OCI-M2 (cell line): ENCODE data around the gene CCDC122.
"Not testable (repeated sequence)": the region's sequence is repeated elsewhere in the genome, so short reads cannot be mapped to it uniquely, and the experiment has no call there.

Experiments
- DNase-seq: peaks from one replicate; lab custom pipeline; 2025; ENCODE audit not compliant: unreplicated experiment; lab: John Stamatoyannopoulos, UW

The CCDC122 gene

DNA sequence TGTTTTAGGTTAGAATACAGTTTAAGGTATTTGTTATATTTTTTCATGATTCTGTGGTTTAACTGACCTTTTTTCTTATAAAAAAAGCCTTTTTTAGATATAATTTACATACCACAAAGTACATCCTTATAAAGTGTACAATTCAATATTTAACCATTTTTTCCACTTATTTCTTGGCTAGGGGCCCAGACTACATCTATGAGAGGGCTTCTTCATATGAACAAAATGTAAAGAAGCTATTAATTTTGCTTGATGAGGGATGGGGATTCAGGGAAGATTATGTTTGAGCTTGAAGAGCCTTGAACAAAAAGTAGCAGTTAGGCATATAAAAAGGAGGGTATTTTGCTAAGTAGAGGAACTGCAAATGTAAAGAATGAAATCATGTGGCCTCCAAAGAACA lies 2.2 kb downstream of the CCDC122 start:
- no peak for DNase-seq

GRCh38 chr13:43876366-43876765 lies 3.2 kb downstream of the CCDC122 start:
- no peak for DNase-seq

DNA sequence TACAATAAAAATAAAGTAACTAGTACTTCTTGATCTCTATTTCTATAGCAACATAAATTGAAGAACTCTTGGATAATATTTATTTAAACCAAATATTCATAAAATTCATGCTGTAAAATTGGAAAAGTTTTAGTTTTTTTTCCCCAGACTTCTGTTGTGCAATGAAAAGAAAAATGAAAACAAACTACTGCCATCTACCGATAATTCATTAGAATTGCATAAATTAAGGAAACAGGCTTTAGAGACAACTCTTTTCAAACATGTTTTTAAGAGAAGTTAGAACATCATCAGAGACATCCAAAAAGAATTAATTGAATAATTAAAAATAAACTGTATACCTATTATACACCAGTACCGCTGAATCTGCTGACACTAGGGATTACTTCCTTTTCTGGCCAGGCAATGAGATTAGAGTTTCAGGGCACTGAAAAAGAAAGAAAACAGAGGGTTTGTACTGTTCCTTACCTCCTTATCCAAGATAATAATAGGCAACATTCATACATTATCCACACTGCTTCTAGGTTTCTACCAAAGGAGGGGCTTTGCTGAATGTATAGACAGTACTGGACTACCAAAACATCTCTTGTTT lies 4.9 kb downstream of the CCDC122 start:
- no peak for DNase-seq

DNA sequence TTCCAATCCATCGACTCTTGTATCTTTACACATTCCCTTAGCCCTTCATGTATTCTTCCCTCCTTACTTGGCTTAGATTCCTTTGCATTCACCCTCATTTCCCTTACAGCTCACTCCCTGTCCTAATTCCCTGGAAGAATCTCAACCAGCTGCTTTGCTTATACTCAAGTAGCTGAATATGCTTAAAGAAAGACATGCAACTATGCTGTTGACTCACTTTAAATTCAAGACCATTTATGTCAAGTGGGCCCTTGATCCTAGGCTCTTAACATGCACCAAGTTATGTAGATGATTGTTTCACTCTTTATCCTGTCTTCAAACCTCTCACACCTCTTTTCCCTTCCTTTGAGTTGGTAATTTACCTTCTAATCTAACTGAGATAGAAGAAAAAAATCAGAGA lies 7.4 kb downstream of the CCDC122 start:
- DNase-seq: no peak

DNA sequence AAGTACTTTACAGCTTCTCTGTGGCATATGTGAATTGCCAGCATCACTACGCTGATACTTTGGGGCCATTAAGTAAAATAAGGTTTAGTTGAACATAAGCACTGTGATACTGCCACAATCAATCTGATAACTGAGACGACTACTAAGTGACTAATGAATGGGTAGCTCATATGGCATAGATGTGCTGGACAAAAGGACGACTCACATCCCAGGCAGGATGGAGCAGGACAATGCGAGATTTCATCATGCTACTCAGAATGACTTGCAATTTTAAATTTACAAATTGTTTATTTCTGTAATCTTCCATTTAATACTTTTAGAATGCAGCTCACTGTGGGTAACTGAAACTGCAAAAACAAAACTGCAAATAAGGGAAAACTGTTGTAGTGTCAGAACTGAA lies 13.6 kb downstream of the CCDC122 start:
- DNase-seq: no peak

DNA sequence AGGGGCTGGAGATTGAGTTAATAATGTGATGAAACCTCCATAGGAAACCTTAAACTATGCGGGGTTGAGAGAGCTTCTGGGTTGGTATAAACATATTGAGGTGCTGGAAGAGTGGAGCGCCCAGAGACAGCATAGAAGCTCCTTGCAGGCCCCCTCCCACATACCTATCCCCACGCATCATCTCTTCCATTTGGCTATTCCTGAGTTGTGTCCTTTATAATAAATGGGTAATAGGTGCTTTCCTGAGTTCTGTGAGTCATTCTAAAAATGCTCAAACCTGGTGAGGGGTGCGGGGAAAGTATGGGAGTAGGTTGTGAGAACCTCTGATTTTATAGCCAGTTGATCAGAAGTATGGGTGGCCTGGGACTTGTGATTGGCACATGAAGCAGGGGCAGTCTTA lies 14.6 kb downstream of the CCDC122 start:
- no peak for DNase-seq

DNA sequence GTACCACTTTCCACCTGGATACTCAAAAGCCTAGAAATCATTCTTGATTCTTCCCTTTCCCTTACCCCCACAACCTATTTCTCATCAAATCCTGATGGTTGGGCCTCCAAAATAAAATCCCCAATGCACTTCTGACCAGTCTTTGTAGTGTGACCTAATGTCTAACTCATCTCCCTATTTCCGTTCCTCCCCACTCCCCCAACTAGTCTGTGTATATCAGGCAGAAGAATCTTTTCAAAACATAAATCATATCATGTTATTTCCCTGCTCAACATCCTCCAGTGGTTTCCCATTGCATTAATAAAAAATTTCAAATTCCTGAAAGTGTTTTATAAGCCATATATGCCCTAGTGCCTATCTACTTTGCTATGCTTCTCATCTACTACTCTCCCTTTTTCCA lies 17.7 kb downstream of the CCDC122 start:
- no peak for DNase-seq

DNA sequence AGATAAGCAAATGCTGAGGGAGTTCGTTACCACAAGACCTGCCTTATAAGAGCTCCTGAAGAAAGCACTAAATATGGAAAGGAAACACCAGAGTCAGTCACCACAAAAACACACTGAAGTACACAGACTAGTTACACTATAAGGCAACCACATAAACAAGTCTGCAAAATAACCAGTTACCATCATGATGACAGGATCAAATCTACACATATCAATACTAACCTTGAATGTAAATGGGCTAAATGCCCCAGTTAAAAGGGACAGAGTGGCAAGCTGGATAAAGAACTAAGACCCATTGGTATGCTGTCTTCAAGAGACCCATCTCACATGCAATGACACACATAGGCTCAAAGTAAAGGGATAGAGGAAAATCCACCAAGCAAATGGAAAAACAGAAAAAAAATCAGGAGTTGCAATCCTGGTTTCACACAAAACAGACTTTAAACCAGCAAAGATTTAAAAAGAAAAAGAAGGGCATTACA lies 26.6 kb downstream of the CCDC122 start:
- no peak for DNase-seq

DNA sequence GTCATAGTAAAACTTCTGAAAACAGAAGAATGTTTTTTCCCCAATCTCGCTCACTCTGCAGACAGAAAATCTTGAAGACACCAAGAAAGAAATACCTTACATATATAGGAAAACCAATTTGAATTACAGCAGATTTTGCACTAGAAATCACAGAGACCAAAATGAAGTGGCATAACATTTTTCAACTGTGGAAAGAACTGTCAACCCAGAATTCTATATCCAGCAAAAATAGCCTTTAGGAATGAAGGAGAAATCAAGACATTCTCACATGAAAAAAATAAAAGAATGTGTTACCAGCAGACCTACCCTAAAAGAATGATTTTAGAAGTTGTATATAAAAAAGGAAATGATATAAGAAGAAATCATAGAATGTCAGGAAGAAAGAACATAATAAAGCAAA lies 28.7 kb downstream of the CCDC122 start:
- no peak for DNase-seq

- DNase-seq: no peak
Measured at GRCh38 chr13:43848001-43848649, 31.4 kb downstream of the CCDC122 start.

- DNase-seq: no peak
Measured at GRCh38 chr13:43846496-43847158, 32.9 kb downstream of the CCDC122 start.

DNA sequence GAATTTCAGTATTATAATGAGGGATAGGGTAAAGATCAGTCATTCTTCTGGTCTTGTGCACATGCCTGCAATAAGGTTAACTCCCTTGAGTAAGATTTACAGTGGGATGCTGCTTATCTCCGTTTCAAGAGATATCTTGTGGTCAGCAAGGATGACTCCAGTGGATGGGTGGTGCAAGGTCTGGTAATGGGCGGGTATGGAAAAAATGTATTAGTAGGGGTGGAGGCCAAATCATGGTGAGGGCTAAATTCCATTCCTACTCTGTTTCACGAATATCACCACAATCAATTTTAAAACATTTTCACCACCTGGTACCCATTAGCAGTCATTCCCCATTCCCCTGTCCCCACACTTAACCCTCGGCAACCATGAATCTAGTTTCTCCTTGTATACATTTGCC lies 40.6 kb downstream of the CCDC122 start:
- DNase-seq: no peak

DNA sequence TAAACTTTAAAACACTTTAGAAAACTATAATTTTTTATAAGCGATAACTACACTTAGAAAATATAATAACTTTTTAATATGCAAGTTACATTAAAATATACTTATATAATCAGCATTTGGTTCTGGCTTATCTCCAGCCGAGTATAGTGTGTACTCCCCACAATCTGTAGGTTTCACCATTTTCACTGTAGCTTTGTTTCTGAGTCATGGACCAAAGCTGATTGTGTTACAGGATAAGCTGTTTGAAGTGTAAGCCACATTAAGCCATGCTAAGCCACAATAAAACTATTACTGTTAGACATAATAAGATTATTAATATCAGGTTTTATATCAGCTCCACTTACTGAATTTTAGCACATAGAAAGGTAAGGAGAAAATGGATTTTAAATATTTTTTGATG lies 43.8 kb downstream of the CCDC122 start:
- DNase-seq: no peak

GRCh38 chr13:43831088-43831487 lies 48.5 kb downstream of the CCDC122 start:
- DNase-seq: no peak

DNA sequence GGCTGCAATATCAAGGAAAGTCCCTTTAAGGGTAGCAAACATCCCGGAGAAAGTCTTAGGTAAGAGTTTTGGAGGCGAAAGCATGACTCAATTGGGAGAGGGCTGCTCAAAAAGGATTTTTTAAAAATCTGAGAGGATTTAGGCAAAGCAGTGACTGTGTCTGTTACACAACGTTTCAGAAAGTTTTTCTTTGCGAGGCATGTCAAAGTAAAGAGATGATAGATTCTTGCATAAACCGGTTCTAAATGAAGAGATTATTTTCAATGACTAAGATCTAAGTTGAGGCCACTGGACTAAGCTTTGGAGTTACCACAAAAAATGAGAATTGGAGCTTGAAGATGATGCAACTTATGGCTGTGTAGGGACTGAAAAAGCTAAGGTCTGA lies 49.1 kb downstream of the CCDC122 start:
- no peak for DNase-seq

DNA sequence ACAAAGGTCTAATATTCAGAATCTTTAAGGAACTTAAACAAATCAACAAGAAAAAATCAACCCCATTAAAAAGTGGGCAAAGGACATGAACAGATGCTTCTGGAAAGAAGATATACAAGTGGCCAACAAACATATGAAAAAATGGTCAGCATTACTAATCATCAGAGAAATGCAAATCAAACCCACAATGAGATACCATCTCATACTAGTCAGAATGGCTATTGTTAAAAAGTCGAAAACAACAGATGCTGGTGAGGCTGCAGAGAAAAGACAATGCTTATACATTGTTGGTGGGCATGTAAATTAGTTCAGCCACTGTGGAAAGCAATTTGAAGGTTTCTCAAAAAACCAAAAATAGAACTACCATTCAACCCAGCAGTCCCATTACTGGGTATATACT lies 54.9 kb downstream of the CCDC122 start:
- not testable (repeated sequence) for DNase-seq

DNA sequence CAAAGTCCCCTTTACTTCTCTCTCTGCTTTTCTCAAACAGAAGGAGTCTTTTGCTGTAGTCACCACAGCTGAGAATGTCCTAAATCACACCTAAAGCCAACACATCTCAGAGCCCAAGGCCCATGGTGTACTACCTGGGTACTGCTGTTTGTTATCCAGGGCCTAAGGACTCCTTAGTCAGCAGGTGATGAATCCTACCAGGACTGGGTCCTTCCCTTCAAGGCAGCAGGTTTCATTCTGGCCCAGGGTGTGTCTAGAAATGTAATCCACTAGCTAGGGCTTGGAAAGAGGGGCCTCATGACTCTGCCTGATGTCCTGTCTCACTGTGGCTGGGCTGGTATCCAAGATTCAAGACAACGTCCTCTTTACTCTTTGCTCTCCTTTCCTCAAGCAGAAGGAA lies 56.6 kb downstream of the CCDC122 start:
- DNase-seq: no peak

- DNase-seq: no peak
Measured at GRCh38 chr13:43816401-43816889, 63.1 kb downstream of the CCDC122 start.

- peak; percentile 15 for DNase-seq
Measured at GRCh38 chr13:43815204-43815603, 64.3 kb downstream of the CCDC122 start.

DNA sequence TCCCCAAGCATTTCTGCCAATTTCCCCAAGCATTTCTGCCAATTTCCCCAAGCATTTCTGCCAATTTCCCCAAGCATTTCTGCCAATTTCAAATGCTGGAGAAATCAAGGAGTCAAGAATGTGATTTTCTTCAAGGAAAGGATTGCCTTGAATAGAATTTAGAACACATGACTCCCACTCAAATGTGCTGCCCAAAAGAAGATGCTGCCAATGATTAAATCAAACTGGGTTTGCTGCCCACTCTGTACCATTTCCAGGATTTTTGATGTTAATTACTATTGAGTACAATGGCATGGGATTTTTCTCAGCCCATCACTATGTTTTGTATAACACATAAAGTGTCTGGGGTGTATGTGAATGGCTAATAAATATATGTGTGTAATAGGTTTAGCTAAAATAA lies 70.9 kb downstream of the CCDC122 start:
- no peak for DNase-seq

DNA sequence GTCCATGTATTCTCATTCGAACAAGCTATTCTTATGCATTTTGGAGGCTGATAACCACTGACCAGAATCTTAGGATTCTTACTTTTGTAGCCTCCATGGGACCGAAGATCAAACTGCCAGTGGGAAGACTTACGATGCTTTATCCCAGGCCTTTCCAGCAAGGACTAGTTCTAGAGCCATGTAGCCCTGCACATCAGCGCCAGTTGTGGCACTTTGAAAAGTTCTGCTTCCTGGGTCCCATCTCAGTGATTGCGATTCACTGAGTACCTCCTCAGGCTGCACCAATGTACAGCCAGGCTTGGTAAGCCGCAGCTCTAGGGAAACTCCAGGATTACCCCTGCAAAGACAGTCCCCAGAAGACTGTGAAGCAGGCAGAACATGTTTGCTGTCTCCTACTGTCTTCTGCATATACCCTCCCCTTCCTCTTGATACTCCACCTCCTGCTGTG lies 73.8 kb downstream of the CCDC122 start:
- DNase-seq: no peak

GRCh38 chr13:43805071-43805468 lies 74.5 kb downstream of the CCDC122 start:
- DNase-seq: no peak
